HCEC 1CT (cell line): ENCODE measurements around the gene PAGE3.

ENCODE experiments used
- DNase-seq: peaks from one replicate; pipeline ENCODE4 v3.0.0-alpha.2; 2017

The PAGE3 gene

GRCh38 chrX:55264816-55265215, at the start of gene PAGE3:
Gene PAGE3 (minus strand): TSS chrX:55264916. CDS start chrX:55263903, 1,013 bp downstream.
- no peak for DNase-seq

- DNase-seq: no peak
These were observed 47.9 kb upstream of the PAGE3 start for GRCh38 chrX:55312655-55313054.

- no peak for DNase-seq
These were observed 26.2 kb upstream of the PAGE3 start for GRCh38 chrX:55290963-55291362.

GRCh38 chrX:55279832-55280231, 15.1 kb upstream of the PAGE3 start:
- no peak for DNase-seq

- DNase-seq: no peak
These were observed 3.9 kb downstream of the PAGE3 start for GRCh38 chrX:55260806-55261205.

GRCh38 chrX:55253528-55253927, 11.2 kb downstream of the PAGE3 start:
- DNase-seq: no peak

- no peak for DNase-seq
These were observed 23.9 kb downstream of the PAGE3 start for GRCh38 chrX:55240788-55241340.

- DNase-seq: no peak
These were observed 44.5 kb downstream of the PAGE3 start, which contains the start of gene PAGE5 for GRCh38 chrX:55220119-55220794. Gene PAGE5 (plus strand): TSS chrX:55220346. CDS start chrX:55221383, 1,037 bp downstream.

GRCh38 chrX:55213381-55213780, 51.3 kb downstream of the PAGE3 start:
- DNase-seq: no peak

GRCh38 chrX:55210931-55211677, 53.6 kb downstream of the PAGE3 start:
- no peak for DNase-seq
